Heart right ventricle (tissue), 16 donors: ENCODE measurements around the gene R3HDM2. TPM values are rescaled to one million over a fixed set of nuclear protein-coding genes. Genes with fewer than 3 reads are reported as not detected.
"Not testable (repeated sequence)": the region's sequence is repeated elsewhere in the genome, so short reads cannot be mapped to it uniquely, and the experiment has no call there.

ENCODE experiments used
- ATAC-seq, 8 donors: fragments of 200-7000 bp; cut with Tn5 transposase; one replicate each; pipeline ENCODE4 v1.9.1; 2020; ENCODE audit warnings: mild to moderate bottlenecking in 8 of 8, moderate library complexity in 8 of 8, moderate number of reproducible peaks in 1 of 8
- DNase-seq, 2 donors: peaks; one replicate each; pipeline ENCODE4 v3.0.0-alpha.2; 2020
- H3K27ac ChIP-seq, 10 donors: fragments of 200-600 bp; sonication (generic) in 2 of 10; one replicate each; pipeline versions ENCODE4 v1.5.0 to v1.8.0; 2020 to 2022; ENCODE audit warnings: mild to moderate bottlenecking in 3 of 10
- H3K27me3 ChIP-seq, 7 donors: fragments of 200-600 bp; one replicate each; pipeline ENCODE4 v1.8.0; 2021 to 2022; ENCODE audit warnings: mild to moderate bottlenecking in 2 of 7
- H3K36me3 ChIP-seq, 9 donors: fragments of 200-600 bp; sonication (generic) in 1 of 9; one replicate each; pipeline versions ENCODE4 v1.5.0 to v1.8.0; 2020 to 2022; ENCODE audit warnings: mild to moderate bottlenecking in 2 of 9
- H3K4me1 ChIP-seq, 9 donors: fragments of 200-600 bp; sonication (generic) in 1 of 9; one replicate each; pipeline versions ENCODE4 v1.5.0 to v1.8.0; 2020 to 2022; ENCODE audit warnings: mild to moderate bottlenecking in 4 of 9
- H3K4me3 ChIP-seq, 10 donors: fragments of 200-600 bp; sonication (generic) in 2 of 10; one replicate each; pipeline versions ENCODE4 v1.5.0 to v1.8.0; 2020 to 2022; ENCODE audit warnings: mild to moderate bottlenecking in 7 of 10, moderate library complexity in 2 of 10
- H3K9me3 ChIP-seq, 11 donors: fragments of 200-600 bp in 10 of 11; sonication (generic) in 2 of 11; one replicate each; pipeline versions ENCODE4 v1.5.0 to v1.8.0; 2013 to 2022; ENCODE audit warnings: mild to moderate bottlenecking in 2 of 11, control low read depth in 1 of 11, moderate library complexity in 1 of 11
- CTCF ChIP-seq, 9 donors: fragments of 200-600 bp; sonication (generic) in 2 of 9; IDR thresholded peaks; one replicate each; pipeline versions ENCODE4 v1.5.0 to v1.8.0; 2021 to 2022; ENCODE audit warnings: antibody characterized with exemption in 9 of 9, mild to moderate bottlenecking in 5 of 9, moderate library complexity in 1 of 9
- WGBS, 2 donors: extraction: QIAGEN DNeasy Blood & Tissue Kit; methylation state at CpG; one replicate each; pipeline ENCODE4 v1.1.7; 2013; ENCODE audit warnings: inconsistent platforms in 1 of 2; 5-methylcytosine and 5-hydroxymethylcytosine counted together
- intact Hi-C, 10 donors: fragments of 100-400 bp; cut with DNase I; formaldehyde crosslinking; loops; one replicate each; pipeline versions ENCODE4 v1.11.1 to v1.14.2; 2022
- polyA plus RNA-seq, 2 donors: library from polyadenylated mRNA; stranded (reverse); fragments of 200-250 nt; gene quantifications; one replicate each; pipeline ENCODE4 v1.2.3, GENCODE V29; 2013
- total RNA-seq, 10 donors: library from RNA; stranded (reverse); fragmentation: NEBNext Ultra II Directional in 3 of 10; extraction: Animal tissue kit (Norgen Biotek cat#: 25700) in 3 of 10; gene quantifications; one replicate each; pipeline versions ENCODE4 v1.2.1 to v1.2.4, GENCODE V29; 2021 to 2023
- donor health status: Arrhythmogenic right ventricular cardiomyopathy.
- donor health status: ischemic (EF 13 %, LVEDD 7.1; RV severe dilation, severe dysfunction).
- donor health status: healthy with polysubstance abuse.
- donor health status: DM: no; HTN: yes; CAD: no.
- donor health status: DM: no; HTN: no; CAD: no.
- donor health status: ischemic (EF 25% LVEDD 6.9; RV normal size, moderate dysfunction).
- donor health status: ischemic (EF 25% LVEDD 5.7; RV mildly dilated, moderate dysfunction).
- donor health status: healthy.
- donor health status: DM: yes; HTN: yes; CAD: no.
- donor health status: Ischemic cardiomyopathy.
- donor health status: ischemic (EF 35%, LVEDD 5.7; RV mildly dilated, moderate dysfunction).
- donor health status: nonischemic (EF 11% LVEDD 7.7; RV severe dilation, severe dysfunction).
- donor health status: DM: yes; HTN: yes; CAD: no.
- donor health status: PGD.
- donor health status: ischemic (EF 29% LVEDD 5.4; RV normal size, mild dysfunction).
- donor health status: nonischemic (EF 23%, LVEDD 6.1; RV moderate dilation, normal function).

Gene R3HDM2
- total and polyA plus RNA-seq, 12 donors: 15.5 to 107 (median 73.9) TPM

- Histone ChIP-seq H3K4me1 (peaks cover 0 to 16% (median 7%) of the 10 kb centered on the region in 9 donors), H3K36me3 (no peaks in the 10 kb centered on the region), H3K9me3 (no peaks in the 10 kb centered on the region), H3K27me3 (no peaks in the 10 kb centered on the region), H3K27ac (no peak overlapping the region), H3K4me3 (no peak overlapping the region)
- intact Hi-C loops: no loop called here
- no peak for ATAC-seq
- DNase-seq: no peak
- TF ChIP-seq CTCF (IDR thresholded peaks at IDR 0.05): no peak
- 96 to 97% methylated on average over 5 of the region's 5 CpGs for WGBS, 2 donors
Observed at GRCh38 chr12:57404966-57405640, 25.7 kb downstream of the R3HDM2 start.

DNA sequence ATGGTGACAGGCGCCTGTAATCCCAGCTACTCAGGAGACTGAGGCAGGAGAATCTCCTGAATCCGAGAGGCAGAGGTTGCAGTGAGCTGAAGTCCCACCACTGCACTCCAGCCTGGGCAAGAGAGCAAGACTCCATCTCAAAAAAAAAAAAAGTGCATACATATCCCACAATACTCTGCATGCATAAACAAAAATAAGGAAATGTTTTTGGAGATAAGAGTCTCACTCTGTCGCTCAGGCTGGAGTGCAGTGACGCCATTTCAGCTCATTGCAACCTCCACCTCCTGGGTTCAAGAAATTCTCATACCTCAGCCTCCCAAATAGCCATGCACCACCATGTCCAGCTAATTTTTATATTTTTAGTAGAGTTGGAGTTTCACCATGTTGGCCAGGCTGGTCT is 28.7 kb downstream of the R3HDM2 start:
- H3K36me3 ChIP-seq, H3K27me3 ChIP-seq, H3K27ac ChIP-seq, intact Hi-C loops, H3K4me3 ChIP-seq, H3K9me3 ChIP-seq, ATAC-seq, DNase-seq: not testable (repeated sequence)
- H3K4me1 ChIP-seq: peaks cover 0 to 14% (median 7%) of the 10 kb centered on the region in 9 donors
- WGBS, 2 donors: 90 to 94% methylated on average over 4 of the region's 4 CpGs

GRCh38 chr12:57401165-57401564 is 29.7 kb downstream of the R3HDM2 start:
- 60 to 65% methylated on average over 5 of the region's 5 CpGs for WGBS, 2 donors
- Histone ChIP-seq H3K36me3 (peaks cover 0 to 4% (median 0%) of the 10 kb centered on the region in 9 donors), H3K4me1 (peaks cover 0 to 14% (median 7%) of the 10 kb centered on the region in 9 donors), H3K4me3 (no peak overlapping the region), H3K27me3 (no peaks in the 10 kb centered on the region), H3K27ac (peak overlapping the region in 2 of 10 donors; percentile 32 to 56), H3K9me3 (no peaks in the 10 kb centered on the region)
- intact Hi-C loops: no loop called here
- no peak for TF ChIP-seq CTCF (IDR thresholded peaks at IDR 0.05)
- ATAC-seq: peak in 7 of 8 donors; percentile 58 to 96 (median 84)
- peak in 1 of 2 donors; percentile 44 for DNase-seq

- H3K27me3 ChIP-seq, H3K9me3 ChIP-seq, H3K27ac ChIP-seq, H3K4me3 ChIP-seq, intact Hi-C loops, DNase-seq: not testable (repeated sequence)
- ATAC-seq: peak in 1 of 8 donors; percentile 19
- WGBS, 2 donors: 95 to 96% methylated on average over 6 of the region's 7 CpGs
- Histone ChIP-seq H3K4me1 (peaks cover 0 to 14% (median 7%) of the 10 kb centered on the region in 9 donors), H3K36me3 (peaks cover 0 to 17% (median 2%) of the 10 kb centered on the region in 9 donors)
Observed at GRCh38 chr12:57399718-57400463, 31.0 kb downstream of the R3HDM2 start.

GRCh38 chr12:57397441-57397840 is 33.4 kb downstream of the R3HDM2 start:
- Histone ChIP-seq H3K27ac (no peak overlapping the region), H3K9me3 (no peaks in the 10 kb centered on the region), H3K4me1 (peaks cover 0 to 14% (median 7%) of the 10 kb centered on the region in 9 donors), H3K36me3 (peaks cover 0 to 42% (median 12%) of the 10 kb centered on the region in 9 donors), H3K4me3 (no peak overlapping the region), H3K27me3 (no peaks in the 10 kb centered on the region)
- WGBS, 2 donors: 89 to 91% methylated on average over 2 of the region's 2 CpGs
- TF ChIP-seq CTCF (IDR thresholded peaks at IDR 0.05): no peak
- intact Hi-C loops: no loop called here
- no peak for DNase-seq
- ATAC-seq: no peak
